Activated naive CD4-positive, alpha-beta T cell treated with anti-CD3 and anti-CD28 coated beads for 36 hours (primary cell): ENCODE data around the gene PDLIM1. TPM values are rescaled to one million over a fixed set of nuclear protein-coding genes. Genes with fewer than 3 reads are reported as not detected.

Source experiments
- CTCF ChIA-PET: fragments of 350-600 bp; sonication (Branson Sonifier 250); formaldehyde crosslinking; loops from one replicate; lab custom pipeline; 2021; ENCODE audit warnings: antibody characterized with exemption; lab: Charles Lee
- DNase-seq: peaks from one replicate; pipeline ENCODE4 v3.0.0-alpha.2; 2020
- H3K27ac Mint-ChIP-seq: one replicate; pipeline ENCODE4 v1.8.0; 2021; ENCODE audit warnings: mild to moderate bottlenecking, mixed read lengths
- H3K27me3 Mint-ChIP-seq: one replicate; pipeline ENCODE4 v1.8.0; 2021; ENCODE audit warnings: low read depth, mixed read lengths
- H3K36me3 Mint-ChIP-seq: one replicate; pipeline ENCODE4 v1.8.0; 2021; ENCODE audit warnings: low read depth, mixed read lengths
- H3K4me1 Mint-ChIP-seq: one replicate; pipeline ENCODE4 v1.8.0; 2021; ENCODE audit warnings: low read depth, mixed read lengths
- H3K4me3 Mint-ChIP-seq: one replicate; pipeline ENCODE4 v1.8.0; 2021; ENCODE audit warnings: mild to moderate bottlenecking, moderate library complexity, mixed read lengths
- H3K9me3 Mint-ChIP-seq: one replicate; pipeline ENCODE4 v1.8.0; 2021; ENCODE audit warnings: mixed read lengths
- intact Hi-C: fragments of 100-400 bp; cut with micrococcal nuclease; formaldehyde crosslinking; loops from one replicate; pipeline ENCODE4 v1.15.1; 2023
- total RNA-seq, 2 experiments: library from RNA; stranded (reverse); gene quantifications; one replicate each; pipeline ENCODE4 v1.2.3, GENCODE V29; 2021

The PDLIM1 gene
- total RNA-seq, 2 experiments from 2014 or later = 0.27 to 0.33 TPM

GRCh38 chr10:95265572-95265971 lies 25.2 kb downstream of the PDLIM1 start:
- Mint-ChIP-seq H3K36me3 (no peaks in the 10 kb centered on the region), H3K9me3 (no peaks in the 10 kb centered on the region), H3K27ac (no peak overlapping the region), H3K27me3 (peaks cover 2% of the 10 kb centered on the region), H3K4me3 (no peak overlapping the region), H3K4me1 (no peaks in the 10 kb centered on the region)
- intact Hi-C loops = no loop called here
- CTCF ChIA-PET = interaction anchor here (0.6 kb wide), 1 partner anchor 746 kb away, joined by 3 read pairs; no protein-coding TSS in a partner anchor
- DNase-seq = no peak

DNA sequence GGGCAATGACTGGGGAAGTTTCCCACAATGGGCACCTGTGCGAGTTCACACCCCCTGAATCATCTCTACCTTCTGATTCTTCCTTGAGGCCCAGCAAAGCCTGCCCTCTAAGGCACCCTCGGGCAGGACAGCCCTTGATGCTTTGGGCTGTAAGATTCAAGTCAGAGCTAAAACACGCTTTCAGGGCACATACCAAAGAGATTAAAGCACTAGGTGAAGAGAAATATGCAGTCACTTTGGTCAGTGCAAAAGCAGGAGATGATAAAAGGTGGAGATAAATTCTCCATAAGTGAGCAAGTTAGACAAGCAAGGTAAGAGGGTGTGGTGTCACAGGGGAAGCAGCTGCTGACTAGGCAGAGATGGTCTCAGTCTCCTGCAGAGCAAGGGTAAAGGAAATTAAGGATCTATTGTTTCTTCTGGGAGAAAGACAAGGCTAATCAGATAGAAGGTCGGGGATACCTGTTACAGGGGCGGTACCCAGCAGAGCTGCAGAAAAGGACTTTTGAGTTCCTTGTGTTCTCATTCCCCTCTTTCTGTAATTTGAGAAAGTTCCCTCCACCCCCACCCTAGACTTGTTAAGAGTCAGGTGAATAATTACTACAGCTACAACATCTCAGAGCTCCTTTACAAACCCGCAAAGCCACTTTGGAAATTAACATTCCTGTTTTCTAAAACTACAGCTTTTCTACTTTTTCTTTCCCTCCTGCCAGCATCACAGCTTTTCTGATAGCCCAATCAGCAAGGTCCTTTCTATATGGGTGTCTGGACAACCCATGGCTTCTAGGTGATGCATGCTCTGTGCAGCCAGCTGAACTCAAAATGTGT lies 26.4 kb downstream of the PDLIM1 start:
- DNase-seq = no peak
- intact Hi-C loops = no loop called here
- Mint-ChIP-seq H3K36me3 (no peaks in the 10 kb centered on the region), H3K27me3 (peaks cover 2% of the 10 kb centered on the region), H3K9me3 (no peaks in the 10 kb centered on the region), H3K27ac (no peak overlapping the region), H3K4me1 (no peaks in the 10 kb centered on the region), H3K4me3 (no peak overlapping the region)
- CTCF ChIA-PET = interaction anchor here (0.6 kb wide), 1 partner anchor 747 kb away, joined by 3 read pairs; no protein-coding TSS in a partner anchor

GRCh38 chr10:95263864-95264226 lies 27.0 kb downstream of the PDLIM1 start:
- H3K4me1 Mint-ChIP-seq = no peaks in the 10 kb centered on the region
- CTCF ChIA-PET = no interaction called here
- H3K4me3 Mint-ChIP-seq = no peak overlapping the region
- no peaks in the 10 kb centered on the region for H3K9me3 Mint-ChIP-seq
- intact Hi-C loops = no loop called here
- H3K27ac Mint-ChIP-seq = no peak overlapping the region
- DNase-seq = no peak
- peaks cover 2% of the 10 kb centered on the region for H3K27me3 Mint-ChIP-seq
- no peaks in the 10 kb centered on the region for H3K36me3 Mint-ChIP-seq

GRCh38 chr10:95262763-95263518 lies 27.9 kb downstream of the PDLIM1 start:
- H3K27ac Mint-ChIP-seq = no peak overlapping the region
- no peak for DNase-seq
- H3K27me3 Mint-ChIP-seq = peaks cover 2% of the 10 kb centered on the region
- CTCF ChIA-PET = no interaction called here
- intact Hi-C loops = no loop called here
- no peak overlapping the region for H3K4me3 Mint-ChIP-seq
- no peaks in the 10 kb centered on the region for H3K9me3 Mint-ChIP-seq
- H3K36me3 Mint-ChIP-seq = no peaks in the 10 kb centered on the region
- no peaks in the 10 kb centered on the region for H3K4me1 Mint-ChIP-seq

- H3K9me3 Mint-ChIP-seq = no peaks in the 10 kb centered on the region
- H3K27me3 Mint-ChIP-seq = peaks cover 2% of the 10 kb centered on the region
- no peaks in the 10 kb centered on the region for H3K4me1 Mint-ChIP-seq
- CTCF ChIA-PET = no interaction called here
- no peak overlapping the region for H3K27ac Mint-ChIP-seq
- no peak overlapping the region for H3K4me3 Mint-ChIP-seq
- H3K36me3 Mint-ChIP-seq = no peaks in the 10 kb centered on the region
- intact Hi-C loops = no loop called here
- no peak for DNase-seq
Measured at GRCh38 chr10:95261926-95262325, 28.9 kb downstream of the PDLIM1 start.

DNA sequence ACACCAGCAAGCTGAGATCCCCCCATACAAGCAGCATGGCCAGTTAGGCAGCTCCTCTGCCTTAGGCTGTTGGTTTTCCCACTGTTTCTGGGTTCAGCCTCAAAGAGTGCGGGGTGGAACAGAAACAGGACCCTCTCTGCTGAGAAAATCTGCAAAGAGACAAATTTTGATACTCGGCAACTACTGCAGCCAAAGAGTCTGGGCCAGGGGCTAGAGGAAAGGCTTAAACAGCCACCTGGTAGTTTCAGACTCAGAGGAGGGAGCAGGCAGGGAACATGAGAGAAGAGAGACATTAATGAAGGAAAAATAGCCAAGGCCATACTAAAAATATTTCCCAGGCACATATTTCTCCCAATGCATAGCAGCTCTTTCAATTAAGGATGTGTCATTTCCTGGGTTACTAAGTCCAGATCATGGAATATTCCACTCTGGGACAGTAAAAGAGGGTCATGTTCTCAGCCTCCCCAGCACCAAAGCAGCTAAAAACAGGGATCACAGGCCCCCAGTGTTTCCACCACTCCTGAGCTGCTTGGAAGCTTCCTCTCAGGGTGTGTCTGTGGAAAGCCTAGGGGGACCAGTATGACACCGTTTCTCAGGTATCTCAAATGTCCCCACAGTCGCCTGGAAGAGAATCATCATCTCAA lies 29.8 kb downstream of the PDLIM1 start:
- no peaks in the 10 kb centered on the region for H3K4me1 Mint-ChIP-seq
- H3K27ac Mint-ChIP-seq = no peak overlapping the region
- H3K36me3 Mint-ChIP-seq = no peaks in the 10 kb centered on the region
- no peaks in the 10 kb centered on the region for H3K9me3 Mint-ChIP-seq
- intact Hi-C loops = no loop called here
- peaks cover 2% of the 10 kb centered on the region for H3K27me3 Mint-ChIP-seq
- CTCF ChIA-PET = no interaction called here
- no peak for DNase-seq
- H3K4me3 Mint-ChIP-seq = no peak overlapping the region

DNA sequence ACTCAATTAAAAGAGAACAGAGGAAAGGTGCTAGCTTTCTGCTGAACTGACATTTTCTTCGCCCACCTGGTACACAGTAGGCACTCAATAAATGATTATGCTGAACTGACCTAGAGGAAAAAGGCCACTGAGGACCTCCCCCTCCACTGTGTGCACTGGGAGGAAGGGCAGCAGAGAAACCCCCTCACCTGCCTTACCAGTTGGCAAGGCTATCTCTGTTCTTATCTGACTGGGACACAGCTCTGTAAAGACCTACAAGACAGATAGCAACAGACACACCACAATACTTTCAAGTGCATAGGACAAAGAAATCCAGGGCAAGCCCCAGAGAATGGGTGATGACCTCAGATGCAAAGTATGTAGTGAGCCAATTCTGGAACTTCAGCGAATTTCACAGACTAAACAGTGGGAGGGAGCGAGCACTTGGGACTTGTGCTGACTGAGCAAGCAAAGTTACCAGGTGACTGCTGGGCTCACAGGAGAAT lies 30.4 kb downstream of the PDLIM1 start:
- intact Hi-C loops = no loop called here
- Mint-ChIP-seq H3K36me3 (no peaks in the 10 kb centered on the region), H3K4me1 (no peaks in the 10 kb centered on the region), H3K27ac (no peak overlapping the region), H3K9me3 (peaks cover 2% of the 10 kb centered on the region), H3K4me3 (no peak overlapping the region), H3K27me3 (peaks cover 2% of the 10 kb centered on the region)
- CTCF ChIA-PET = no interaction called here
- no peak for DNase-seq

- CTCF ChIA-PET = interaction anchor here (0.6 to 1.5 kb wide), 3 partner anchors 9 to 14 kb away, joined by 3 to 5 read pairs (median 3); no protein-coding TSS in a partner anchor
Measured at GRCh38 chr10:95257849-95258248, 33.0 kb downstream of the PDLIM1 start.

DNA sequence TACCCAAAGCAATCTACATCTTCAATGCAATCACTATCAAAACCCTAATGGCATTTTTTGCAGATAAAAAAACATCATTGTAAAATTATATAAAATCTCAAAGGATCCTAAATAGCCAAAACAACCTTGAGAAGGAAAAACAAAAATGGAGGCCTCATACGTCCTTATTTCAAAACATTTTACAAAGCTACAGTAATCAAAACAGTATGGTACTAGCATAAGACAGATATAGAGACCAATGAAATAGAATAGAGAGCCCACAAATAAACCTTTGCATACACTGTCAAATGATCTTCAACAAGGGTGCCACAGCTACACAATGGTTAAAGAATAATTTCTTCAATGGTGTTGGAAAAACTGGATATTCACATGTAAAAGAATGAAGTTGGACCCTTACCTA lies 34.5 kb downstream of the PDLIM1 start:
- Mint-ChIP-seq H3K27me3 (peaks cover 11% of the 10 kb centered on the region), H3K36me3 (no peaks in the 10 kb centered on the region), H3K27ac (no peak overlapping the region), H3K9me3 (peaks cover 2% of the 10 kb centered on the region), H3K4me3 (no peak overlapping the region), H3K4me1 (no peaks in the 10 kb centered on the region)
- CTCF ChIA-PET = no interaction called here
- DNase-seq = no peak
- intact Hi-C loops = no loop called here

More at GRCh38 chr10:95257849-95258248, 33.0 kb downstream of the PDLIM1 start:
- H3K36me3 Mint-ChIP-seq = no peaks in the 10 kb centered on the region
- peaks cover 2% of the 10 kb centered on the region for H3K9me3 Mint-ChIP-seq
- no peaks in the 10 kb centered on the region for H3K4me1 Mint-ChIP-seq
- DNase-seq = no peak
- no peak overlapping the region for H3K27ac Mint-ChIP-seq
- intact Hi-C loops = no loop called here
- no peak overlapping the region for H3K4me3 Mint-ChIP-seq
- H3K27me3 Mint-ChIP-seq = peaks cover 5% of the 10 kb centered on the region

DNA sequence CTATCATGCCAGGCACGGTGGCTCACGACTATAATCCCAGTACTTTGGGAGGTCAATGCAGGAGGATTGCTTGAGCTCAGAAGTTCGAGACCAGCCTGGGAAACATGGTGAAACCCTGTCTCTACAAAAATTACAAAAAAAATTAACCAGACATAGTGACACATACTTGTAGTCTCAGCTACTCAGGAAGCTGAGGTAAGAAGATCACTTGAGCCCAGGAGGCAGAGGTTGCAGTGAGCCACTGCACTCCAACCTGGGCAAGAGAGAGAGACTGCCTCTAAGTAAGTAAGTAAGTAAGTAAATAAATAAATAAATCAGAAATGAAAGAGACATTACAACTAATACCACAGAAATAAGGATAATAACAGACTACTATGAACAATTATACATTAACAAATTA lies 36.2 kb downstream of the PDLIM1 start:
- Mint-ChIP-seq H3K36me3 (no peaks in the 10 kb centered on the region), H3K4me3 (no peak overlapping the region), H3K27me3 (peaks cover 15% of the 10 kb centered on the region), H3K4me1 (no peaks in the 10 kb centered on the region), H3K27ac (no peak overlapping the region), H3K9me3 (peaks cover 2% of the 10 kb centered on the region)
- intact Hi-C loops = no loop called here
- CTCF ChIA-PET = interaction anchor here (0.7 to 1.8 kb wide), 2 partner anchors 22 to 109 kb away, joined by 3 to 5 read pairs; no protein-coding TSS in a partner anchor
- DNase-seq = no peak

DNA sequence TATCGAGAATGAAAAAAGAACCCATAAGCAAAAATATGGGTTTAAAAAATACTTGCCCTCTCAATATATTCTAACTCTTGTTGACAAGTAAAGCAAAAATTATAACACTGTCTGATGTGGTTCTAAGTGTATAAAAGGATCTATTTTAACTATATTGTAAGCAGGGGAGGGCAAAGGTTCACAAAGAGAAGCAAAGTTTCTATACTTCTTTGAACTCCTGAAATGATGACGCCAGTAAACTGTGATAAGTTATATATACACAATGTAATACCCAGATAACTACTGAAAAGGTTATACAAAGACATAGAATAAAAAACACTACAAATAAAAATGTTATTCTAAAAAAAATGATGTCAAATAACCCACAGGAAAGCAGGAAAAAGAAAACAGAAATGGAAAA lies 37.1 kb downstream of the PDLIM1 start:
- H3K27me3 Mint-ChIP-seq = peaks cover 21% of the 10 kb centered on the region
- CTCF ChIA-PET = interaction anchor here (1.8 kb wide), 1 partner anchor 110 kb away, joined by 5 read pairs; no protein-coding TSS in a partner anchor
- no peaks in the 10 kb centered on the region for H3K4me1 Mint-ChIP-seq
- H3K4me3 Mint-ChIP-seq = no peak overlapping the region
- DNase-seq = no peak
- intact Hi-C loops = no loop called here
- no peak overlapping the region for H3K27ac Mint-ChIP-seq
- H3K9me3 Mint-ChIP-seq = peaks cover 2% of the 10 kb centered on the region
- no peaks in the 10 kb centered on the region for H3K36me3 Mint-ChIP-seq

- CTCF ChIA-PET = no interaction called here
- peaks cover 2% of the 10 kb centered on the region for H3K9me3 Mint-ChIP-seq
- no peaks in the 10 kb centered on the region for H3K36me3 Mint-ChIP-seq
- peaks cover 23% of the 10 kb centered on the region for H3K27me3 Mint-ChIP-seq
- H3K4me1 Mint-ChIP-seq = no peaks in the 10 kb centered on the region
- no peak for DNase-seq
- H3K27ac Mint-ChIP-seq = no peak overlapping the region
- intact Hi-C loops = no loop called here
- no peak overlapping the region for H3K4me3 Mint-ChIP-seq
Measured at GRCh38 chr10:95253007-95253406, 37.8 kb downstream of the PDLIM1 start.
